ENCODE data around the gene HLCS.

Gene HLCS

DNA sequence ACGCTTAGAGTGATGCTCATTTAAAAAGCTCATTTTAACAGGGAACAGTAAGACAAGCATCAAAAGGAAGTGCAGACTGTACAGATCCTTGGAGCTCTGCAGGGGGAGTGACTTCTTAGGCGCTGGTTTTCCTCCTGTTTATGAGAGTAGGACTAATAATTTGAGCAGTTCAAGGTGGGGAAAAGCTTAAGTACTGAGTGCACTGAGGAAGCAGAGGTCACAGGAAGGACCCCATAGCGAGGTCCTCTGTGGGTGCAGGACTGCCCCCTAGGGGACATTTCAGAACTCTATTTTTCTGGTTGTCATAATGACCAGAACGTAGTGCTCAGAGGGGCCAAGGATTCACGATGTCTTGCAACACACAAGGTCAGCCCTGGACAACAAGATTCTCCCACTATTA is 112.1 kb downstream of the HLCS start:
- POLR2A ChIA-PET: interaction anchor here (0.5 to 1.0 kb wide), 3 partner anchors 63 to 424 kb away, joined by 3 to 4 read pairs (median 4); no protein-coding TSS in a partner anchor
- CTCF ChIA-PET: interaction anchor here (0.6 to 6.5 kb wide), 60 partner anchors 8 to 460 kb away, joined by 3 to 64 read pairs (median 4); no protein-coding TSS in a partner anchor
- Histone ChIP-seq H3K27ac (ENCODE audit: extremely low read depth, low read depth, low read length) (no peak overlapping the region), H3K4me1 (ENCODE audit: control insufficient read depth, insufficient read depth, low read length) (no peaks in the 10 kb centered on the region; the same call in 1 of the 2 replicates), H3K4me3 (ENCODE audit: low read depth, low read length) (no peak overlapping the region), H3K36me3 (ENCODE audit: control insufficient read depth in 2 of 2, insufficient read depth in 1 of 2, low read length in 2 of 2) (no peaks in the 10 kb centered on the region), H3K9me3 (ENCODE audit: control insufficient read depth, insufficient read depth, low read depth, low read length) (no peaks in the 10 kb centered on the region)
- TF ChIP-seq GLIS1 (tag by site-specific recombination; IDR thresholded peaks at IDR 0.05) (peak; percentile 75), ZNF664 (tag by site-specific recombination; IDR thresholded peaks at IDR 0.05) (peak; percentile 29; the same call in 1 of the 2 replicates), ZNF202 (tag by site-specific recombination; IDR thresholded peaks at IDR 0.05; ENCODE audit: borderline replicate concordance) (no peak), ZNF169 (tag by site-specific recombination; IDR thresholded peaks at IDR 0.05) (no peak), ZNF600 (tag by site-specific recombination; IDR thresholded peaks at IDR 0.05) (peak; percentile 13; the same call in 1 of the 2 replicates), ZNF394 (tag by site-specific recombination; IDR thresholded peaks at IDR 0.05; ENCODE audit: borderline replicate concordance) (0 out of 2 replicates have a peak, but pooled peaks have one; percentile 18), ZNF654 (tag by site-specific recombination; IDR thresholded peaks at IDR 0.05; ENCODE audit: low read depth) (peak; percentile 62), PRDM6 (tag by site-specific recombination; IDR thresholded peaks at IDR 0.05) (no peak), ZNF335 (tag by site-specific recombination; conservative IDR thresholded peaks at IDR 0.05) (peak; percentile 71), ZNF155 (tag by site-specific recombination; IDR thresholded peaks at IDR 0.05) (no peak), ZNF184 (tag by site-specific recombination; IDR thresholded peaks at IDR 0.05) (0 out of 2 replicates have a peak, but pooled peaks have one; percentile 17)

- Histone ChIP-seq H3K9me3 (ENCODE audit: control insufficient read depth, insufficient read depth, low read depth, low read length) (no peaks in the 10 kb centered on the region), H3K36me3 (ENCODE audit: control insufficient read depth in 2 of 2, insufficient read depth in 1 of 2, low read length in 2 of 2) (no peaks in the 10 kb centered on the region), H3K4me1 (ENCODE audit: control insufficient read depth, insufficient read depth, low read length) (peaks cover under 1% of the 10 kb centered on the region; the same call in 1 of the 2 replicates), H3K27ac (ENCODE audit: extremely low read depth, low read depth, low read length) (no peak overlapping the region), H3K4me3 (ENCODE audit: low read depth, low read length) (no peak overlapping the region)
- CTCF ChIA-PET: interaction anchor here (0.5 to 6.5 kb wide), 6 partner anchors 12 to 1470 kb away, joined by 3 to 64 read pairs (median 3); no protein-coding TSS in a partner anchor
- TF ChIP-seq AEBP2 (tag by site-specific recombination; IDR thresholded peaks at IDR 0.05; ENCODE audit: borderline replicate concordance): no peak
- TF ChIP-seq PRDM1 (tag by site-specific recombination; IDR thresholded peaks at IDR 0.05): 0 out of 2 replicates have a peak, but pooled peaks have one; percentile 29
- POLR2A ChIA-PET: no interaction called here
Observed at GRCh38 chr21:36852864-36853263, 113.6 kb downstream of the HLCS start.

- CTCF ChIA-PET: interaction anchor here (0.6 to 6.5 kb wide), 7 partner anchors 8 to 368 kb away, joined by 3 to 64 read pairs (median 3); no protein-coding TSS in a partner anchor
- peak; percentile 41 for TF ChIP-seq ZIC2 (tag by site-specific recombination; IDR thresholded peaks at IDR 0.05)
- TF ChIP-seq ZNF76 (tag by site-specific recombination; IDR thresholded peaks at IDR 0.05; ENCODE audit: borderline replicate concordance, low read depth): no peak
Observed at GRCh38 chr21:36852293-36852692, 114.2 kb downstream of the HLCS start.

More at GRCh38 chr21:36852293-36852692, 114.2 kb downstream of the HLCS start:
- Histone ChIP-seq H3K9me3 (ENCODE audit: control insufficient read depth, insufficient read depth, low read depth, low read length) (no peaks in the 10 kb centered on the region), H3K4me1 (ENCODE audit: control insufficient read depth, insufficient read depth, low read length) (peaks cover 3% of the 10 kb centered on the region), H3K4me3 (ENCODE audit: low read depth, low read length) (no peak overlapping the region), H3K36me3 (ENCODE audit: control insufficient read depth in 2 of 2, insufficient read depth in 1 of 2, low read length in 2 of 2) (no peaks in the 10 kb centered on the region), H3K27ac (ENCODE audit: extremely low read depth, low read depth, low read length) (no peak overlapping the region)
- POLR2A ChIA-PET: no interaction called here
